Large intestine (tissue), 3 donors: ENCODE data around the gene GRM7. TPM values are rescaled to one million over a fixed set of nuclear protein-coding genes. Genes with fewer than 3 reads are reported as not detected.

Experiments used
- DNase-seq, 2 donors: peaks; one replicate each; pipeline versions ENCODE4 v3.0.0 to v3.0.0-alpha.2; 2013
- H3K27ac ChIP-seq: one replicate; pipeline ENCODE4 v1.5.1; 2013; ENCODE audit warnings: low read length
- H3K27me3 ChIP-seq: 2 replicates; pipeline ENCODE4 v1.6.1; 2013; ENCODE audit warnings: low read length; ENCODE audit not compliant: control insufficient read depth, insufficient read depth
- H3K36me3 ChIP-seq: 2 replicates; pipeline ENCODE4 v1.6.1; 2013; ENCODE audit warnings: low read length; ENCODE audit not compliant: control insufficient read depth, insufficient read depth
- H3K4me1 ChIP-seq: one replicate; pipeline ENCODE4 v1.6.1; 2013; ENCODE audit warnings: low read length; ENCODE audit not compliant: control insufficient read depth, insufficient read depth
- H3K4me3 ChIP-seq: one replicate; pipeline ENCODE4 v1.5.1; 2013; ENCODE audit warnings: low read length
- H3K9me3 ChIP-seq: one replicate; pipeline ENCODE4 v1.6.1; 2013; ENCODE audit warnings: mild to moderate bottlenecking, low read depth, low read length, moderate library complexity; ENCODE audit not compliant: control insufficient read depth
- WGBS: methylation state at CpG from one replicate; pipeline ENCODE4 v1.1.5; 2013; ENCODE audit warnings: low lambda C conversion rate; ENCODE audit not compliant: insufficient coverage; 5-methylcytosine and 5-hydroxymethylcytosine counted together
- polyA plus RNA-seq: library from polyadenylated mRNA; unstranded; fragments of 120-200 nt; gene quantifications from one replicate; pipeline ENCODE4 v1.2.1, GENCODE V29; 2013

The GRM7 gene
- polyA plus RNA-seq, 1 donor: 0.36 TPM

- WGBS: 100% methylated on average over 2 of the region's 6 CpGs
- DNase-seq: no peak
- no peaks in the 10 kb centered on the region for H3K27me3 ChIP-seq
- no peak overlapping the region for H3K27ac ChIP-seq
- no peaks in the 10 kb centered on the region for H3K36me3 ChIP-seq
- H3K4me1 ChIP-seq: no peaks in the 10 kb centered on the region
- no peak overlapping the region for H3K4me3 ChIP-seq
- no peaks in the 10 kb centered on the region for H3K9me3 ChIP-seq
Observed at GRCh38 chr3:7687428-7688147, 826.7 kb downstream of the GRM7 start.

GRCh38 chr3:7692866-7693265 is 832.0 kb downstream of the GRM7 start:
- WGBS: 94% methylated on average over 2 of the region's 3 CpGs
- H3K27ac ChIP-seq: no peak overlapping the region
- no peak overlapping the region for H3K4me3 ChIP-seq
- H3K9me3 ChIP-seq: no peaks in the 10 kb centered on the region
- H3K36me3 ChIP-seq: no peaks in the 10 kb centered on the region
- DNase-seq: no peak
- no peaks in the 10 kb centered on the region for H3K27me3 ChIP-seq
- H3K4me1 ChIP-seq: no peaks in the 10 kb centered on the region

GRCh38 chr3:7693976-7694375 is 833.1 kb downstream of the GRM7 start:
- no peak for DNase-seq
- H3K4me3 ChIP-seq: no peak overlapping the region
- no peak overlapping the region for H3K27ac ChIP-seq
- H3K4me1 ChIP-seq: no peaks in the 10 kb centered on the region
- no peaks in the 10 kb centered on the region for H3K9me3 ChIP-seq
- no peaks in the 10 kb centered on the region for H3K36me3 ChIP-seq
- no peaks in the 10 kb centered on the region for H3K27me3 ChIP-seq
- WGBS: 92% methylated on average over 2 of the region's 2 CpGs

- no peak for DNase-seq
- Histone ChIP-seq H3K36me3 (no peaks in the 10 kb centered on the region), H3K4me1 (no peaks in the 10 kb centered on the region), H3K4me3 (no peak overlapping the region), H3K27me3 (peaks cover 2% of the 10 kb centered on the region), H3K27ac (no peak overlapping the region), H3K9me3 (no peaks in the 10 kb centered on the region)
- no CpG with 5 or more reads among the region's 1 CpG for WGBS
Observed at GRCh38 chr3:7695049-7695448, 834.1 kb downstream of the GRM7 start.

DNA sequence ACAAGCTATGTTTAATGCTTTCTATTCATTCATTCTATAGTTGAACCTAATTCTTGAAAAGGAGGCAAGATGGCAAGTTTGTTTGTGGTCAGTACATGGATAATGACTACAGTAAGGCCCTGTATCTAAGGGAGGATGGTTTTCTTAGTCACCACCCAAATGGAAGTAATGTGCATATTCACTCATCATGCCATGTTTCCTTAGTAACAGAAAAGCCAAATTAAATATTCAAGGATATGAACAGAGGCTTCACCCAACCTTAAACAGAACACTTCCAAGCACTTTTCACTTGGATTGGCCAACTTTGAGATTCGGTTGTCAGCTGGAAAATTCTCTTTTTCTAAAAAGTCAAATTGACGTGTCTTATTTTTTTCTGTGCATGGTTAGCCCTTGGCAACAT is 835.4 kb downstream of the GRM7 start:
- Histone ChIP-seq H3K4me3 (no peak overlapping the region), H3K27ac (no peak overlapping the region), H3K4me1 (no peaks in the 10 kb centered on the region), H3K27me3 (peaks cover 4% of the 10 kb centered on the region), H3K36me3 (no peaks in the 10 kb centered on the region), H3K9me3 (no peaks in the 10 kb centered on the region)
- DNase-seq: no peak
- WGBS: 92% methylated on average over 2 of the region's 2 CpGs

- no peaks in the 10 kb centered on the region for H3K36me3 ChIP-seq
- no peak overlapping the region for H3K4me3 ChIP-seq
- no peaks in the 10 kb centered on the region for H3K4me1 ChIP-seq
- H3K9me3 ChIP-seq: no peaks in the 10 kb centered on the region
- peaks cover 4% of the 10 kb centered on the region for H3K27me3 ChIP-seq
- no peak overlapping the region for H3K27ac ChIP-seq
- DNase-seq: no peak
- no CpG with 5 or more reads among the region's 4 CpGs for WGBS
Observed at GRCh38 chr3:7697548-7697947, 836.6 kb downstream of the GRM7 start.

GRCh38 chr3:7700539-7700938 is 839.6 kb downstream of the GRM7 start:
- no CpG with 5 or more reads among the region's 2 CpGs for WGBS

DNA sequence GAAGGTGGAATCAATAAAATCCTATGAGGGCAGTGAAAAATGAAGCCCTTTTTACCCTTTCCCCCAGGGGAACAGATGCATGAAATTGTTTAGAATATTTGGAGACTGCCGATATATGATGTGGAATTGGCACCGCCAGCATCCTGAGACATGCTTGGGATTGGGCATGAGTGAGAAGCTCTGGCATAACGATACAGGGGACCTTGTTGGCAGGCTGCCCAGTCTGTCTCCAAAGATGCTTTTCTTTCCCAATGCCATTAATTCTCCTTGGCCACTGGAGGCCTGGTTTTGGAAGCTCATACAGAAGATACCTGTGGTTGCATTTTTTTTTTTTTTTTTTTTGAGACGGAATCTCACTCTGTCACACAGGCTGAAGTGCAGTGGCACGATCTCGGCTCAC is 840.1 kb downstream of the GRM7 start:
- Histone ChIP-seq H3K9me3 (no peaks in the 10 kb centered on the region), H3K4me3 (no peak overlapping the region), H3K27me3 (peaks cover 4% of the 10 kb centered on the region), H3K27ac (no peak overlapping the region), H3K36me3 (no peaks in the 10 kb centered on the region), H3K4me1 (no peaks in the 10 kb centered on the region)
- no peak for DNase-seq
- no CpG with 5 or more reads among the region's 6 CpGs for whole genome bisulfite sequencing

More at GRCh38 chr3:7700539-7700938, 839.6 kb downstream of the GRM7 start:
- no peak for DNase-seq
- Histone ChIP-seq H3K4me3 (no peak overlapping the region), H3K9me3 (no peaks in the 10 kb centered on the region), H3K27ac (no peak overlapping the region), H3K27me3 (peaks cover 4% of the 10 kb centered on the region), H3K36me3 (no peaks in the 10 kb centered on the region), H3K4me1 (no peaks in the 10 kb centered on the region)

GRCh38 chr3:7707187-7707586 is 846.3 kb downstream of the GRM7 start:
- H3K27me3 ChIP-seq: no peaks in the 10 kb centered on the region
- H3K36me3 ChIP-seq: no peaks in the 10 kb centered on the region
- DNase-seq: no peak
- H3K4me3 ChIP-seq: no peak overlapping the region
- no peaks in the 10 kb centered on the region for H3K9me3 ChIP-seq
- H3K4me1 ChIP-seq: no peaks in the 10 kb centered on the region
- no peak overlapping the region for H3K27ac ChIP-seq
- WGBS: no CpG with 5 or more reads among the region's 3 CpGs

GRCh38 chr3:7709376-7710082 is 848.6 kb downstream of the GRM7 start:
- Histone ChIP-seq H3K27me3 (no peaks in the 10 kb centered on the region), H3K27ac (no peak overlapping the region), H3K4me3 (no peak overlapping the region), H3K4me1 (no peaks in the 10 kb centered on the region), H3K36me3 (no peaks in the 10 kb centered on the region), H3K9me3 (no peaks in the 10 kb centered on the region)
- WGBS: no CpG with 5 or more reads among the region's 5 CpGs
- DNase-seq: no peak

DNA sequence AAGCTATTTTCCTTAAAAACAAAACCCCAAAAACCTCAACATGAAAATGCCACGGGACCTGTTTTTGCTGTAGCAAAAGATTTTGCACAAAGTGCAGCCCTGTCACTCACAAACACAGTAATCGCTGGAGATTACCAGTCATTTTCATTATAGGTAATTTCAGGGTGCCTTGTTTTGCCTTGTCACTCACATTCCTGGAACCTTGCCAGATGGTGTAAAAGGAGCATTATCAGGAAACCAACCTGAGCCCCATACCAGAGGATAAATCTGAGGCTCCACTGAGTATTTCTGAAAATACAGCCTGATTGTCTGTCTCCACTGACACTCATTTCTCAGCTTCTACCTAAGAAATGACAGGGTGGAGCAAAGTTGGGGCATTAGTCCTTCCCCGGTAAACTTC is 849.4 kb downstream of the GRM7 start:
- no peaks in the 10 kb centered on the region for H3K9me3 ChIP-seq
- DNase-seq: peak; percentile 11 to 22
- WGBS: no CpG with 5 or more reads among the region's 3 CpGs
- no peak overlapping the region for H3K27ac ChIP-seq
- no peaks in the 10 kb centered on the region for H3K27me3 ChIP-seq
- H3K4me3 ChIP-seq: no peak overlapping the region
- H3K36me3 ChIP-seq: no peaks in the 10 kb centered on the region
- no peaks in the 10 kb centered on the region for H3K4me1 ChIP-seq
